OCI-LY3 (cell line): ENCODE results near the gene PSMC3.

Experiments used
- H2AFZ ChIP-seq: fragments of 200-600, 300-600 bp; shearing (Covaris generic); 2 replicates; pipeline ENCODE4 v1.6.0; 2014; ENCODE audit warnings: antibody characterized with exemption, low read depth, low read length
- H3K27ac ChIP-seq: fragments of 200-600, 300-600 bp; sonication (generic); 2 replicates; pipeline ENCODE4 v1.5.1; 2014; ENCODE audit warnings: mild to moderate bottlenecking, low read length, moderate library complexity, mixed read lengths
- H3K27me3 ChIP-seq: fragments of 200-600, 300-600 bp; sonication (generic); 2 replicates; pipeline ENCODE4 v1.6.1; 2014; ENCODE audit warnings: low read depth, low read length, mixed read lengths
- H3K36me3 ChIP-seq: fragments of 200-600, 300-600 bp; sonication (generic); replicated peaks from 2 replicates; pipeline ENCODE3; 2014; ENCODE audit warnings: low read depth, low read length, mixed read lengths
- H3K4me1 ChIP-seq: fragments of 300-600, 200-600 bp; sonication (generic); 2 replicates; pipeline ENCODE4 v1.6.1; 2014; ENCODE audit warnings: low read length, mixed read lengths
- H3K4me2 ChIP-seq: fragments of 200-600, 300-600 bp; sonication (generic); 2 replicates; pipeline ENCODE4 v1.6.1; 2014; ENCODE audit warnings: low read length, mixed read lengths
- H3K4me3 ChIP-seq: fragments of 300-600, 200-600 bp; sonication (generic); 2 replicates; pipeline ENCODE4 v1.5.1; 2014; ENCODE audit warnings: antibody characterized with exemption, mild to moderate bottlenecking, low read length, moderate library complexity
- H3K79me2 ChIP-seq: fragments of 300-600, 200-600 bp; shearing (Covaris generic); 2 replicates; pipeline ENCODE4 v1.6.1; 2014; ENCODE audit warnings: mild to moderate bottlenecking, low read length, mixed read lengths
- H3K9ac ChIP-seq: fragments of 300-600, 200-600 bp; shearing (Covaris generic); 2 replicates; pipeline ENCODE4 v1.6.0; 2014; ENCODE audit warnings: mild to moderate bottlenecking, low read length, moderate library complexity
- H3K9me3 ChIP-seq: fragments of 200-600, 300-600 bp; shearing (Covaris generic); 2 replicates; pipeline ENCODE4 v1.6.1; 2014; ENCODE audit warnings: low read length, mixed read lengths; ENCODE audit not compliant: insufficient read depth
- H4K20me1 ChIP-seq: fragments of 200-600, 300-600 bp; sonication (generic); 2 replicates; pipeline ENCODE4 v1.6.1; 2016; ENCODE audit warnings: low read length, mixed read lengths; ENCODE audit not compliant: insufficient read depth
- CTCF ChIP-seq: fragments of 200-600, 300-600 bp; sonication (generic); IDR thresholded peaks from 2 replicates; pipeline ENCODE4 v1.5.1; 2014; ENCODE audit warnings: antibody characterized with exemption, low read length, low read depth
- EZH2phosphoT487 ChIP-seq: fragments of 200-600 bp; shearing (Covaris generic); IDR thresholded peaks from 2 replicates; pipeline ENCODE4 v1.6.1; 2018; ENCODE audit warnings: antibody characterized with exemption, mixed run types, low read depth

Gene PSMC3

GRCh38 chr11:47400768-47401279 lies 25.4 kb downstream of the PSMC3 start:
- Histone ChIP-seq H4K20me1 (no peaks in the 10 kb centered on the region), H3K27ac (peak overlapping the region; percentile 59)

DNA sequence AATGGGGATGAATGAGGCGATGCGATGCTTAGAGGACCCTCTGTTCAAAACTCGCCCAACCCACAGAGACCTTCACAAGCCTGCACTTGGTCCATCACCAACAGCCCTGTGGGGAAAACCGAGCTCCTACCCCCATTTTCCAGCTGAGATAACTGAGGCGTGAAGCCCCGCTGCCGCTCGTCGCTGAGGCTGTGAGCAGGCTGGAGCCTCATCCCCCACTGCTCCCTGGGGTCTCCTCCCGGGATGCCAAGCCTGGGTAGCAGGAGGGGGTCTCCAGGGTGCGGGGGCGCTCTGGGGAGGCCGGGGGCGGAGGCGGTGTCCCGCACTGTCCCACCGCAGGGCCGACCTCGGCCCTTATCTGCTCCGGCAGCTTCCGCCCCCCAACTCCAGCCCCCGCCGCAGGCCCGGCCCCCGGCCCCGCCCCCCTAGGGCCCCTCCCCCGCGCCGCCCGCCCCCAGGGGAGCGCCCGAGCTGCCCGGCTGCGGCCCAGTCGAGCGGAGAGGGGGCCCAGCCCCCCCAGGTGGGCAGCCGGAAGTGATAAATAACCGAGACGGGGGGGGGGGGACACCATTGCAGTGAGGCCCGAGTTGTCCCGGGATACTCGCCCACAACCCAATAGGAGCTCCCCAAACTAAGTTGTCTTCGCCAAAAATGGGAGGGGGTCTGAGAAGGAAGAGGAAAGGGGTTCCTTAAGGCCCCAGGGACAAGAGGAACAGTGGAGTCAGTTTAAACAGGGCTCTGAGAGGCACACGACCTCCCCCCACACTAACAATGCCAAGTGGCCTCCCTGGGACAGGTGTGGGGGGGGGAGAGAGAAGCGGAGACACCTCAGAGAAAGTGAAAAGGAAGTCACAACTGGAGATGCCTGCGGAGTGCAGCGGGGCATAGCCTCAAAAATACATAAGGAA lies 26.1 kb downstream of the PSMC3 start:
- Histone ChIP-seq H3K9me3 (no peaks in the 10 kb centered on the region; the same call in 1 of the 2 replicates), H3K79me2 (no peaks in the 10 kb centered on the region), H3K27me3 (no peaks in the 10 kb centered on the region), H3K4me3 (peak overlapping the region; percentile 97), H3K9ac (peak overlapping the region; percentile 82), H2AFZ (peak overlapping the region; percentile 89), H4K20me1 (no peaks in the 10 kb centered on the region), H3K4me1 (peaks cover 20% of the 10 kb centered on the region), H3K36me3 (no peaks in the 10 kb centered on the region), H3K27ac (peak overlapping the region; percentile 59), H3K4me2 (peak overlapping the region; percentile 100)
- no peak for TF ChIP-seq CTCF
- TF ChIP-seq EZH2phosphoT487: no peak

More at GRCh38 chr11:47400768-47401279, 25.4 kb downstream of the PSMC3 start:
- no peaks in the 10 kb centered on the region for H3K79me2 ChIP-seq
- H3K4me2 ChIP-seq: peak overlapping the region; percentile 100
- H3K27me3 ChIP-seq: no peaks in the 10 kb centered on the region
- no peaks in the 10 kb centered on the region; the same call in 1 of the 2 replicates for H3K9me3 ChIP-seq
- TF ChIP-seq EZH2phosphoT487 (no peak), CTCF (no peak)
- H2AFZ ChIP-seq: peak overlapping the region; percentile 84
- H3K4me3 ChIP-seq: peak overlapping the region; percentile 97
- H3K4me1 ChIP-seq: peaks cover 17% of the 10 kb centered on the region
- H3K9ac ChIP-seq: peak overlapping the region; percentile 75
- no peaks in the 10 kb centered on the region for H3K36me3 ChIP-seq

- Histone ChIP-seq H3K27me3 (no peaks in the 10 kb centered on the region), H3K4me1 (peaks cover 36% of the 10 kb centered on the region), H3K4me2 (no peak overlapping the region), H3K4me3 (no peak overlapping the region), H2AFZ (no peak overlapping the region), H3K27ac (no peak overlapping the region), H3K79me2 (no peaks in the 10 kb centered on the region), H3K36me3 (no peaks in the 10 kb centered on the region), H3K9ac (no peak overlapping the region), H3K9me3 (no peaks in the 10 kb centered on the region; the same call in 1 of the 2 replicates), H4K20me1 (no peaks in the 10 kb centered on the region)
- no peak for TF ChIP-seq EZH2phosphoT487
- no peak for TF ChIP-seq CTCF
Observed at GRCh38 chr11:47398551-47398950, 27.7 kb downstream of the PSMC3 start.

DNA sequence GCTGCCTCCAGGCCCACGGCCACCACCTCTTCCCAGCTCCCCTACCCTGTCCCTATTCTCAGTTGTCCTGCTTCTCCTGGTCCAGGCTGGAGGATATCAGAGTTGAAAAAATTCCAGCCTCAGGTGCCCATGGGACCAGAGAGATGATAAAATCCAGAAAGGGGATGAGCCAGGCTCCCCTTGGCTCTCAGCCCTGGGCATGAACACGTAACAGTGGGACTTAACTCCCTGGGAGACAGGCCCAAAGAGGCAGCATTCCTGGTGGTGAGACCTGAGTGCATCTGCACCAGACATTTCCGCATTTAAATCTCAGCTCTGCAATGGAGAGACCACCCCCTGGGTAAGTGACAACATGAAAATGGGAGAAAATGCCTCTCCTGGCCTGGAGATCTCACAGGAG lies 28.2 kb downstream of the PSMC3 start:
- no peak for TF ChIP-seq EZH2phosphoT487
- TF ChIP-seq CTCF: no peak
- no peak overlapping the region for H3K9ac ChIP-seq
- H3K4me2 ChIP-seq: no peak overlapping the region
- H3K9me3 ChIP-seq: no peaks in the 10 kb centered on the region; the same call in 1 of the 2 replicates
- peaks cover 41% of the 10 kb centered on the region for H3K4me1 ChIP-seq
- no peaks in the 10 kb centered on the region for H4K20me1 ChIP-seq
- H3K27me3 ChIP-seq: no peaks in the 10 kb centered on the region
- H3K27ac ChIP-seq: no peak overlapping the region
- H3K79me2 ChIP-seq: no peaks in the 10 kb centered on the region
- no peaks in the 10 kb centered on the region for H3K36me3 ChIP-seq
- H2AFZ ChIP-seq: no peak overlapping the region
- H3K4me3 ChIP-seq: no peak overlapping the region
